Lower lobe of right lung (tissue), 2 donors: ENCODE results near the gene PSG6. TPM values are rescaled to one million over a fixed set of nuclear protein-coding genes. Genes with fewer than 3 reads are reported as not detected.
"Not testable (repeated sequence)": the region's sequence is repeated elsewhere in the genome, so short reads cannot be mapped to it uniquely, and the experiment has no call there.

Experiments used
- ATAC-seq, 2 donors: fragments of 200-7000 bp; cut with Tn5 transposase; one replicate each; pipeline ENCODE4 v1.9.1; 2020 to 2022; ENCODE audit warnings: mild to moderate bottlenecking in 2 of 2, moderate library complexity in 2 of 2
- DNase-seq: peaks from one replicate; pipeline ENCODE4 v3.0.0-alpha.2; 2020
- H3K27ac ChIP-seq: fragments of 200-600 bp; one replicate; pipeline ENCODE4 v1.8.0; 2022
- H3K27me3 ChIP-seq: fragments of 200-600 bp; one replicate; pipeline ENCODE4 v1.8.0; 2022; ENCODE audit warnings: low read depth
- H3K36me3 ChIP-seq: fragments of 200-600 bp; one replicate; pipeline ENCODE4 v1.8.0; 2022; ENCODE audit warnings: mild to moderate bottlenecking
- H3K4me1 ChIP-seq: fragments of 200-600 bp; one replicate; pipeline ENCODE4 v1.8.0; 2022
- H3K4me3 ChIP-seq: fragments of 200-600 bp; one replicate; pipeline ENCODE4 v1.8.0; 2022; ENCODE audit warnings: mild to moderate bottlenecking
- H3K9me3 ChIP-seq: fragments of 200-600 bp; one replicate; pipeline ENCODE4 v1.8.0; 2022
- CTCF ChIP-seq: fragments of 200-600 bp; IDR thresholded peaks from one replicate; pipeline ENCODE4 v1.8.0; 2022; ENCODE audit warnings: antibody characterized with exemption, mild to moderate bottlenecking
- intact Hi-C: fragments of 100-400 bp; cut with DNase I; formaldehyde crosslinking; loops from one replicate; pipeline ENCODE4 v1.11.0; 2022
- long read RNA-seq: library from polyadenylated mRNA; unstranded; transcript quantifications from one replicate; pipeline ENCODE4 v2.0.0, GENCODE V29; 2021
- total RNA-seq: library from RNA; stranded (reverse); fragmentation: NEBNext Ultra II Directional; extraction: Animal tissue kit (Norgen Biotek cat#: 25700); gene quantifications from one replicate; pipeline ENCODE4 v1.2.1, GENCODE V29; 2021
- donor health status: DM: no; HTN: yes; CAD: no; lungs with severe emphysema.

Gene PSG6
- not detected for total RNA-seq
- long read RNA-seq = 0 reads

GRCh38 chr19:42917634-42918033 lies at the start of gene PSG6:
TSS of gene PSG6 (minus strand) at chr19:42917894. CDS start at chr19:42917792, 102 bp downstream.
- DNase-seq, ATAC-seq, H3K9me3 ChIP-seq, intact Hi-C loops, H3K27ac ChIP-seq, H3K27me3 ChIP-seq, H3K4me3 ChIP-seq, H3K4me1 ChIP-seq, H3K36me3 ChIP-seq: not testable (repeated sequence)

- H3K27ac ChIP-seq = no peak overlapping the region
- no peaks in the 10 kb centered on the region for H3K4me1 ChIP-seq
- ATAC-seq = no peak
- no peaks in the 10 kb centered on the region for H3K9me3 ChIP-seq
- DNase-seq = no peak
- no peak for TF ChIP-seq CTCF
- no peaks in the 10 kb centered on the region for H3K36me3 ChIP-seq
- intact Hi-C loops = no loop called here
- no peaks in the 10 kb centered on the region for H3K27me3 ChIP-seq
- H3K4me3 ChIP-seq = no peak overlapping the region
Observed at GRCh38 chr19:42965176-42965575, 47.5 kb upstream of the PSG6 start.

GRCh38 chr19:42961119-42961518 lies 43.4 kb upstream of the PSG6 start:
- Histone ChIP-seq H3K9me3 (no peaks in the 10 kb centered on the region), H3K4me3 (no peak overlapping the region), H3K4me1 (no peaks in the 10 kb centered on the region), H3K36me3 (no peaks in the 10 kb centered on the region), H3K27me3 (no peaks in the 10 kb centered on the region), H3K27ac (no peak overlapping the region)
- intact Hi-C loops = no loop called here
- no peak for DNase-seq
- ATAC-seq = no peak
- TF ChIP-seq CTCF = no peak

GRCh38 chr19:42952126-42952525 lies 34.4 kb upstream of the PSG6 start:
- H3K27me3 ChIP-seq, H3K36me3 ChIP-seq, DNase-seq, H3K4me1 ChIP-seq, H3K9me3 ChIP-seq, intact Hi-C loops, ATAC-seq, H3K27ac ChIP-seq, H3K4me3 ChIP-seq: not testable (repeated sequence)

- ATAC-seq, intact Hi-C loops, H3K4me1 ChIP-seq, DNase-seq, H3K27ac ChIP-seq, H3K9me3 ChIP-seq, H3K4me3 ChIP-seq, H3K27me3 ChIP-seq, H3K36me3 ChIP-seq: not testable (repeated sequence)
Observed at GRCh38 chr19:42951476-42951875, 33.8 kb upstream of the PSG6 start.

GRCh38 chr19:42942187-42942789 lies 24.6 kb upstream of the PSG6 start:
- no peaks in the 10 kb centered on the region for H3K36me3 ChIP-seq
- H3K27me3 ChIP-seq = no peaks in the 10 kb centered on the region
- no peak overlapping the region for H3K4me3 ChIP-seq
- DNase-seq (no peak), ATAC-seq (no peak)
- H3K4me1 ChIP-seq = no peaks in the 10 kb centered on the region
- TF ChIP-seq CTCF = no peak
- intact Hi-C loops = no loop called here
- H3K27ac ChIP-seq = no peak overlapping the region
- no peaks in the 10 kb centered on the region for H3K9me3 ChIP-seq

GRCh38 chr19:42937107-42937506 lies 19.4 kb upstream of the PSG6 start, which contains the start of gene PSG7:
TSS of gene PSG7 (minus strand) at chr19:42937207. CDS start at chr19:42937076, 131 bp downstream.
- ATAC-seq, H3K27me3 ChIP-seq, H3K36me3 ChIP-seq, H3K27ac ChIP-seq, H3K4me1 ChIP-seq, intact Hi-C loops, H3K4me3 ChIP-seq, H3K9me3 ChIP-seq, DNase-seq: not testable (repeated sequence)

- H3K4me3 ChIP-seq, H3K9me3 ChIP-seq, intact Hi-C loops, H3K4me1 ChIP-seq, H3K27me3 ChIP-seq, H3K27ac ChIP-seq, ATAC-seq, H3K36me3 ChIP-seq, DNase-seq: not testable (repeated sequence)
Observed at GRCh38 chr19:42934726-42935125, 17.0 kb upstream of the PSG6 start.

- H3K4me1 ChIP-seq, DNase-seq, H3K9me3 ChIP-seq, H3K4me3 ChIP-seq, H3K27me3 ChIP-seq, H3K36me3 ChIP-seq, ATAC-seq, intact Hi-C loops, H3K27ac ChIP-seq: not testable (repeated sequence)
Observed at GRCh38 chr19:42934183-42934582, 16.5 kb upstream of the PSG6 start.

GRCh38 chr19:42933412-42933811 lies 15.7 kb upstream of the PSG6 start:
- ATAC-seq, H3K4me1 ChIP-seq, H3K27me3 ChIP-seq, H3K36me3 ChIP-seq, DNase-seq, H3K9me3 ChIP-seq, H3K27ac ChIP-seq, H3K4me3 ChIP-seq, intact Hi-C loops: not testable (repeated sequence)

GRCh38 chr19:42932485-42933101 lies 14.9 kb upstream of the PSG6 start:
- H3K9me3 ChIP-seq, DNase-seq, H3K27ac ChIP-seq, H3K36me3 ChIP-seq, H3K27me3 ChIP-seq, H3K4me3 ChIP-seq, intact Hi-C loops, ATAC-seq, H3K4me1 ChIP-seq: not testable (repeated sequence)
